LHCN-M2 (cell line): Measurements from ENCODE around the gene CLTCL1. TPM values are rescaled to one million over a fixed set of nuclear protein-coding genes. Genes with fewer than 3 reads are reported as not detected.
"Not testable (repeated sequence)": the region's sequence is repeated elsewhere in the genome, so short reads cannot be mapped to it uniquely, and the experiment has no call there.

Experiments used
- DNase-seq: peaks from one replicate; pipeline ENCODE4 v3.0.0-alpha.2; 2012; ENCODE audit warnings: low read depth
- polyA plus RNA-seq: library from polyadenylated mRNA; unstranded; fragments of >200 nt; gene quantifications from one replicate; pipeline ENCODE4 v1.2.1, GENCODE V29; 2012; ENCODE audit warnings: missing spikeins
- total RNA-seq: library from RNA; depleted of rRNA; stranded (reverse); fragments of >200 nt; gene quantifications from 2 replicates; pipeline ENCODE4 v1.2.3, GENCODE V29; 2014; rRNA removed

Gene CLTCL1
- 14.4 and 17.7 TPM in 2 replicates for total RNA-seq
- polyA plus RNA-seq: 19.1 TPM

GRCh38 chr22:19291580-19292457 is at the start of gene CLTCL1:
Gene CLTCL1, minus strand, starts transcription at chr22:19291719. Its CDS starts 78 bp downstream, at chr22:19291641.
- DNase-seq: peak; percentile 55

GRCh38 chr22:19337137-19337536 is 45.6 kb upstream of the CLTCL1 start:
- DNase-seq: no peak

GRCh38 chr22:19336133-19337075 is 44.9 kb upstream of the CLTCL1 start:
- no peak for DNase-seq

- no peak for DNase-seq
Measured at GRCh38 chr22:19331975-19332374, 40.5 kb upstream of the CLTCL1 start.

- no peak for DNase-seq
Measured at GRCh38 chr22:19331474-19331873, 40.0 kb upstream of the CLTCL1 start.

GRCh38 chr22:19330865-19331418 is 39.4 kb upstream of the CLTCL1 start:
- DNase-seq: no peak

- DNase-seq: not testable (repeated sequence)
Measured at GRCh38 chr22:19330205-19330604, 38.7 kb upstream of the CLTCL1 start.

- no peak for DNase-seq
Measured at GRCh38 chr22:19329454-19329853, 37.9 kb upstream of the CLTCL1 start.

GRCh38 chr22:19325296-19325948 is 33.9 kb upstream of the CLTCL1 start:
- peak; percentile 86 for DNase-seq

- DNase-seq: not testable (repeated sequence)
Measured at GRCh38 chr22:19323420-19323819, 31.9 kb upstream of the CLTCL1 start.

GRCh38 chr22:19321757-19322156 is 30.2 kb upstream of the CLTCL1 start:
- no peak for DNase-seq

GRCh38 chr22:19320136-19320535 is 28.6 kb upstream of the CLTCL1 start:
- DNase-seq: not testable (repeated sequence)

GRCh38 chr22:19319281-19319680 is 27.8 kb upstream of the CLTCL1 start:
- DNase-seq: no peak

- DNase-seq: no peak
Measured at GRCh38 chr22:19317865-19318264, 26.3 kb upstream of the CLTCL1 start.

GRCh38 chr22:19307872-19308271 is 16.4 kb upstream of the CLTCL1 start:
- DNase-seq: no peak

- DNase-seq: not testable (repeated sequence)
Measured at GRCh38 chr22:19306535-19306934, 15.0 kb upstream of the CLTCL1 start.

- no peak for DNase-seq
Measured at GRCh38 chr22:19304547-19304946, 13.0 kb upstream of the CLTCL1 start.

GRCh38 chr22:19303785-19304184 is 12.3 kb upstream of the CLTCL1 start:
- DNase-seq: no peak

- no peak for DNase-seq
Measured at GRCh38 chr22:19295733-19296132, 4.2 kb upstream of the CLTCL1 start.

- peak; percentile 76 for DNase-seq
Measured at GRCh38 chr22:19292458-19293230, 1.1 kb upstream of the CLTCL1 start.

GRCh38 chr22:19291218-19291579 is 320 bp downstream of the CLTCL1 start:
- peak; percentile 39 for DNase-seq
